Naive thymus-derived CD4-positive, alpha-beta T cell (primary cell): ENCODE results near the gene TRIM38. TPM values are rescaled to one million over a fixed set of nuclear protein-coding genes. Genes with fewer than 3 reads are reported as not detected.
"Not testable (repeated sequence)": the region's sequence is repeated elsewhere in the genome, so short reads cannot be mapped to it uniquely, and the experiment has no call there.

Experiments used
- ATAC-seq: fragments of 150-1000 bp; cut with Tn5 transposase; 2 replicates; pipeline ENCODE4 v1.10.0; 2021; ENCODE audit warnings: mild to moderate bottlenecking, moderate library complexity
- CTCF ChIA-PET: fragments of 350-600 bp; sonication (Branson Sonifier 250); formaldehyde crosslinking; loops from one replicate; lab custom pipeline; 2021; ENCODE audit warnings: antibody characterized with exemption; lab: Charles Lee
- POLR2A ChIA-PET: fragments of 350-600 bp; sonication (Branson Sonifier 250); formaldehyde crosslinking; loops from one replicate; lab custom pipeline; 2021; ENCODE audit warnings: antibody characterized with exemption, inconsistent platforms; lab: Charles Lee
- DNase-seq, 9 donors: peaks; one replicate each; pipeline versions ENCODE4 v3.0.0 to v3.0.0-alpha.2; 2020 to 2022; ENCODE audit warnings: mixed read lengths in 1 of 9
- H3K27ac ChIP-seq: one replicate; pipeline ENCODE4 v1.7.0; 2013; ENCODE audit warnings: mild to moderate bottlenecking, low read depth, low read length, moderate library complexity
- H3K27me3 ChIP-seq, 2 donors: one replicate each; pipeline ENCODE4 v1.7.0; 2013; ENCODE audit warnings: low read length in 2 of 2, mild to moderate bottlenecking in 2 of 2, moderate library complexity in 2 of 2; ENCODE audit not compliant: control insufficient read depth in 2 of 2, insufficient read depth in 2 of 2
- H3K36me3 ChIP-seq, 3 experiments: 1 replicate in 2 of 3; 2 replicates in 1 of 3; pipeline ENCODE4 v1.7.0; 2013; ENCODE audit warnings: low read length in 3 of 3, mild to moderate bottlenecking in 3 of 3, moderate library complexity in 1 of 3; ENCODE audit not compliant: insufficient read depth in 3 of 3, control insufficient read depth in 2 of 3
- H3K4me1 ChIP-seq, 2 donors: one replicate each; pipeline ENCODE4 v1.7.0; 2013; ENCODE audit warnings: low read length in 2 of 2, mild to moderate bottlenecking in 2 of 2, moderate library complexity in 1 of 2; ENCODE audit not compliant: control insufficient read depth in 2 of 2, insufficient read depth in 2 of 2
- H3K4me3 ChIP-seq: 2 replicates; pipeline ENCODE4 v1.7.0; 2013; ENCODE audit warnings: mild to moderate bottlenecking, low read length
- H3K9me3 ChIP-seq, 3 experiments: 1 replicate in 2 of 3; 2 replicates in 1 of 3; pipeline ENCODE4 v1.7.0; 2013; ENCODE audit warnings: low read length in 3 of 3; ENCODE audit not compliant: control insufficient read depth in 2 of 3
- H3K27ac Mint-ChIP-seq, 9 donors: one replicate each; pipeline ENCODE4 v1.8.0; 2020 to 2022; ENCODE audit warnings: mixed read lengths in 9 of 9, mild to moderate bottlenecking in 8 of 9, moderate library complexity in 5 of 9, inconsistent platforms in 2 of 9
- H3K27me3 Mint-ChIP-seq, 5 donors: one replicate each; pipeline ENCODE4 v1.8.0; 2021 to 2022; ENCODE audit warnings: mixed read lengths in 5 of 5, mild to moderate bottlenecking in 1 of 5
- H3K36me3 Mint-ChIP-seq, 5 donors: one replicate each; pipeline ENCODE4 v1.8.0; 2020 to 2022; ENCODE audit warnings: mixed read lengths in 5 of 5, mild to moderate bottlenecking in 3 of 5, inconsistent platforms in 1 of 5
- H3K4me1 Mint-ChIP-seq, 7 donors: one replicate each; pipeline ENCODE4 v1.8.0; 2020 to 2022; ENCODE audit warnings: mixed read lengths in 7 of 7, mild to moderate bottlenecking in 3 of 7, inconsistent platforms in 1 of 7
- H3K4me3 Mint-ChIP-seq, 10 donors: one replicate each; pipeline ENCODE4 v1.8.0; 2020 to 2022; ENCODE audit warnings: mild to moderate bottlenecking in 10 of 10, mixed read lengths in 10 of 10, moderate library complexity in 6 of 10, inconsistent platforms in 2 of 10
- H3K9me3 Mint-ChIP-seq, 11 donors: one replicate each; pipeline ENCODE4 v1.8.0; 2020 to 2022; ENCODE audit warnings: mixed read lengths in 11 of 11, mild to moderate bottlenecking in 4 of 11, inconsistent platforms in 1 of 11, moderate library complexity in 1 of 11
- intact Hi-C, 2 donors: fragments of 100-400 bp; cut with micrococcal nuclease; formaldehyde crosslinking; loops; one replicate each; pipeline ENCODE4 v1.15.1; 2023
- polyA plus RNA-seq, 2 donors: library from polyadenylated mRNA; unstranded; fragments of 300-500 nt; fragmentation: Illumina TruSeq; gene quantifications; one replicate each; pipeline ENCODE4 v1.2.3, GENCODE V29; 2021
- total RNA-seq, 6 experiments: library from RNA in 5 of 6; stranded (reverse) in 5 of 6; gene quantifications; 1 replicate in 5 of 6; 2 replicates in 1 of 6; pipeline ENCODE4 v1.2.3 and lab custom pipeline; 2021 to 2026

Gene TRIM38
- total and polyA plus RNA-seq, 7 experiments from 2014 or later, result 4.4 to 32.8 (median 24.5) TPM

GRCh38 chr6:26009817-26010216 is 47.2 kb downstream of the TRIM38 start:
- DNase-seq (no peak), ATAC-seq (no peak)
- Histone ChIP-seq H3K36me3 (no peaks in the 10 kb centered on the region), H3K4me3 (no peak overlapping the region), H3K27ac (no peak overlapping the region), H3K4me1 (no peaks in the 10 kb centered on the region), H3K27me3 (no peaks in the 10 kb centered on the region), H3K9me3 (no peaks in the 10 kb centered on the region)
- Mint-ChIP-seq H3K27ac (no peak overlapping the region), H3K27me3 (no peaks in the 10 kb centered on the region), H3K9me3 (no peaks in the 10 kb centered on the region), H3K4me3 (no peak overlapping the region), H3K4me1 (peaks cover 0 to 15% (median 10%) of the 10 kb centered on the region in 7 donors), H3K36me3 (peaks cover 0 to 6% (median 0%) of the 10 kb centered on the region in 5 donors)
- ChIA-PET CTCF (interaction anchor here (4.7 kb wide), 1 partner anchor 17 kb away, joined by 18 read pairs; no protein-coding TSS in a partner anchor), POLR2A (interaction anchor here (0.5 to 29.9 kb wide), 5 partner anchors 10 to 605 kb away, joined by 3 to 2497 read pairs (median 4); a partner anchor contains a TSS)
- intact Hi-C loops, result no loop called here

- no peak overlapping the region for H3K27ac ChIP-seq
- Mint-ChIP-seq H3K27ac (no peak overlapping the region), H3K27me3 (no peaks in the 10 kb centered on the region), H3K4me3 (no peak overlapping the region), H3K36me3 (peaks cover 0 to 6% (median 0%) of the 10 kb centered on the region in 5 donors), H3K4me1 (peaks cover 0 to 6% (median 3%) of the 10 kb centered on the region in 7 donors), H3K9me3 (no peaks in the 10 kb centered on the region)
- ChIA-PET POLR2A (interaction anchor here (0.6 to 29.9 kb wide), 4 partner anchors 8 to 1502 kb away, joined by 3 to 2497 read pairs (median 84); a partner anchor contains a TSS), CTCF (interaction anchor here (0.6 to 4.7 kb wide), 7 partner anchors 8 to 294 kb away, joined by 3 to 18 read pairs (median 3); no protein-coding TSS in a partner anchor)
- H3K9me3 ChIP-seq, result no peaks in the 10 kb centered on the region
- no peaks in the 10 kb centered on the region for H3K27me3 ChIP-seq
- H3K36me3 ChIP-seq, result no peaks in the 10 kb centered on the region
- intact Hi-C loops, result no loop called here
- H3K4me3 ChIP-seq, result no peak overlapping the region
- H3K4me1 ChIP-seq, result peaks cover 0 to 2% of the 10 kb centered on the region in 2 donors
- DNase-seq (no peak), ATAC-seq (no peak)
Measured at GRCh38 chr6:26012061-26012460, 49.5 kb downstream of the TRIM38 start.

GRCh38 chr6:26014386-26014785 is 51.8 kb downstream of the TRIM38 start:
- H3K27ac ChIP-seq, ATAC-seq, H3K27ac Mint-ChIP-seq, H3K4me1 ChIP-seq, DNase-seq, H3K27me3 ChIP-seq, intact Hi-C loops, H3K4me3 ChIP-seq, H3K36me3 Mint-ChIP-seq, H3K9me3 ChIP-seq, H3K9me3 Mint-ChIP-seq, H3K27me3 Mint-ChIP-seq, H3K36me3 ChIP-seq, H3K4me3 Mint-ChIP-seq: not testable (repeated sequence)
- POLR2A ChIA-PET, result interaction anchor here (1.1 to 29.9 kb wide), 2 partner anchors 17 to 32 kb away, joined by 3 to 2497 read pairs; a partner anchor contains a TSS
- CTCF ChIA-PET, result interaction anchor here (3.9 kb wide), 1 partner anchor 11 kb away, joined by 27 read pairs; no protein-coding TSS in a partner anchor
- H3K4me1 Mint-ChIP-seq, result peaks cover 2 to 16% (median 10%) of the 10 kb centered on the region in 7 donors

GRCh38 chr6:26016245-26016962 is 53.8 kb downstream of the TRIM38 start:
- Histone ChIP-seq H3K4me3 (no peak overlapping the region), H3K27me3 (no peaks in the 10 kb centered on the region), H3K27ac (no peak overlapping the region), H3K9me3 (no peaks in the 10 kb centered on the region), H3K36me3 (no peaks in the 10 kb centered on the region), H3K4me1 (peaks cover 0 to 4% of the 10 kb centered on the region in 2 donors)
- ChIA-PET CTCF (interaction anchor here (0.6 to 3.9 kb wide), 7 partner anchors 10 to 66 kb away, joined by 3 to 27 read pairs (median 6); a partner anchor contains a TSS), POLR2A (interaction anchor here (0.7 to 29.9 kb wide), 16 partner anchors 8 to 1823 kb away, joined by 3 to 2497 read pairs (median 5); partner anchors contain the start of gene HFE)
- ATAC-seq, result no peak
- DNase-seq, result peak in 1 of 9 donors; percentile 8
- Mint-ChIP-seq H3K27ac (peak overlapping the region in 2 of 9 donors; percentile 87 to 94), H3K4me1 (peaks cover 2 to 28% (median 17%) of the 10 kb centered on the region in 7 donors), H3K27me3 (peaks cover 0 to under 1% (median 0%) of the 10 kb centered on the region in 5 donors), H3K9me3 (peaks cover 0 to 17% (median 3%) of the 10 kb centered on the region in 11 donors), H3K4me3 (peak overlapping the region in 5 of 10 donors; percentile 25 to 83 (median 79)), H3K36me3 (peaks cover 0 to 2% (median 0%) of the 10 kb centered on the region in 5 donors)
- intact Hi-C loops, result no loop called here

GRCh38 chr6:26016963-26017631 is 54.5 kb downstream of the TRIM38 start:
- Histone ChIP-seq H3K36me3 (no peaks in the 10 kb centered on the region), H3K9me3 (no peaks in the 10 kb centered on the region), H3K4me1 (peaks cover 0 to 8% of the 10 kb centered on the region in 2 donors), H3K27ac (peak overlapping the region; percentile 51), H3K4me3 (peak overlapping the region; percentile 22), H3K27me3 (no peaks in the 10 kb centered on the region)
- H3K36me3 Mint-ChIP-seq, result peaks cover 0 to 2% (median 0%) of the 10 kb centered on the region in 5 donors
- H3K27me3 Mint-ChIP-seq, result peaks cover 0 to 6% (median 0%) of the 10 kb centered on the region in 5 donors
- no peak for ATAC-seq
- CTCF ChIA-PET, result interaction anchor here (0.6 to 3.9 kb wide), 7 partner anchors 9 to 67 kb away, joined by 3 to 27 read pairs (median 6); a partner anchor contains a TSS
- H3K27ac Mint-ChIP-seq, result peak overlapping the region in 8 of 9 donors; percentile 64 to 94 (median 86)
- peak overlapping the region; percentile 77 to 85 (median 80) for H3K4me3 Mint-ChIP-seq
- POLR2A ChIA-PET, result interaction anchor here (0.8 to 29.9 kb wide), 23 partner anchors 10 to 1855 kb away, joined by 3 to 2497 read pairs (median 4); partner anchors contain the start of gene HFE
- peak in 2 of 9 donors; percentile 3 to 14 for DNase-seq
- peaks cover 0 to 17% (median 3%) of the 10 kb centered on the region in 11 donors for H3K9me3 Mint-ChIP-seq
- peaks cover 5 to 35% (median 23%) of the 10 kb centered on the region in 7 donors for H3K4me1 Mint-ChIP-seq
- intact Hi-C loops, result loop anchor here (1.0 kb wide), 3 partner anchors 14 to 72 kb away; partner anchors contain the start of gene TRIM38 (in 1 of the 2)

GRCh38 chr6:26017632-26017966 is 55.0 kb downstream of the TRIM38 start:
- peak overlapping the region; percentile 22 for H3K4me3 ChIP-seq
- H3K4me3 Mint-ChIP-seq, result peak overlapping the region; percentile 77 to 85 (median 80)
- intact Hi-C loops, result loop anchor here (1.0 kb wide), 3 partner anchors 14 to 72 kb away; partner anchors contain the start of gene TRIM38 (in 1 of the 2)

More at GRCh38 chr6:26017632-26017966, 55.0 kb downstream of the TRIM38 start:
- no peaks in the 10 kb centered on the region for H3K9me3 ChIP-seq
- Mint-ChIP-seq H3K27ac (peak overlapping the region in 8 of 9 donors; percentile 64 to 94 (median 86)), H3K9me3 (peaks cover 0 to 17% (median 3%) of the 10 kb centered on the region in 11 donors), H3K27me3 (peaks cover 0 to 6% (median 0%) of the 10 kb centered on the region in 5 donors), H3K36me3 (peaks cover 0 to 2% (median 0%) of the 10 kb centered on the region in 5 donors), H3K4me1 (peaks cover 6 to 40% (median 28%) of the 10 kb centered on the region in 7 donors)
- peak overlapping the region; percentile 51 for H3K27ac ChIP-seq
- peaks cover 0 to 9% of the 10 kb centered on the region in 2 donors for H3K4me1 ChIP-seq
- no peaks in the 10 kb centered on the region for H3K36me3 ChIP-seq
- CTCF ChIA-PET, result interaction anchor here (0.9 to 3.9 kb wide), 5 partner anchors 9 to 26 kb away, joined by 3 to 27 read pairs (median 7); a partner anchor contains a TSS
- POLR2A ChIA-PET, result interaction anchor here (0.8 to 29.9 kb wide), 23 partner anchors 10 to 1854 kb away, joined by 3 to 2497 read pairs (median 4); partner anchors contain the start of gene HFE
- ATAC-seq (peak; percentile 8), DNase-seq (peak; percentile 51 to 81 (median 74))
- no peaks in the 10 kb centered on the region for H3K27me3 ChIP-seq
